HCT116 (cell line): ENCODE measurements around the gene CIRBP. TPM values are rescaled to one million over a fixed set of nuclear protein-coding genes. Genes with fewer than 3 reads are reported as not detected.

Source experiments
- FOSL1 ChIP-seq: IDR thresholded peaks from 2 replicates; pipeline ENCODE4 v1.6.1; 2012; ENCODE audit warnings: low read depth
- POLR2AphosphoS5 ChIP-seq: IDR thresholded peaks from 2 replicates; pipeline ENCODE4 v1.6.1; 2011; ENCODE audit warnings: mild to moderate bottlenecking, low read depth, low read length, moderate library complexity
- RAD21 ChIP-seq: IDR thresholded peaks from 2 replicates; pipeline ENCODE4 v1.6.1; 2012; ENCODE audit warnings: low read depth, mild to moderate bottlenecking
- SRF ChIP-seq: IDR thresholded peaks from 2 replicates; pipeline ENCODE4 v1.6.1; 2012; ENCODE audit warnings: low read depth
- TCF7L2 ChIP-seq: IDR thresholded peaks from 2 replicates; pipeline ENCODE4 v1.7.0; 2011; ENCODE audit warnings: borderline replicate concordance, inconsistent platforms; ENCODE audit not compliant: insufficient read depth, insufficient read length; ENCODE audit errors: extremely low read depth
- total RNA-seq: library from RNA; stranded (reverse); gene quantifications from one replicate; pipeline ENCODE4 v1.2.1, GENCODE V29; 2021; ENCODE audit not compliant: unreplicated experiment
- TF ChIP-seq, protein P1 (sequence below): IDR thresholded peaks from 2 replicates; pipeline ENCODE4 v1.6.1; 2012; ENCODE audit warnings: low read depth
- TF ChIP-seq, protein P2 (sequence below), 3 experiments: fragments of 200-600 bp in 1 of 3; sonication (generic) in 1 of 3; IDR thresholded peaks in 2 of 3; conservative IDR thresholded peaks in 1 of 3; 2 replicates each; pipeline ENCODE4 v1.5.1; 2012 to 2017; ENCODE audit warnings: low read depth in 2 of 3, low read length in 2 of 3, antibody characterized with exemption in 1 of 3, borderline replicate concordance in 1 of 3, control low read depth in 1 of 3, mild to moderate bottlenecking in 1 of 3, mixed read lengths in 1 of 3, mixed run types in 1 of 3, moderate library complexity in 1 of 3; ENCODE audit not compliant: insufficient read depth in 1 of 3

Gene CIRBP
- total RNA-seq, 1 experiment from 2014 or later = 276 TPM

DNA sequence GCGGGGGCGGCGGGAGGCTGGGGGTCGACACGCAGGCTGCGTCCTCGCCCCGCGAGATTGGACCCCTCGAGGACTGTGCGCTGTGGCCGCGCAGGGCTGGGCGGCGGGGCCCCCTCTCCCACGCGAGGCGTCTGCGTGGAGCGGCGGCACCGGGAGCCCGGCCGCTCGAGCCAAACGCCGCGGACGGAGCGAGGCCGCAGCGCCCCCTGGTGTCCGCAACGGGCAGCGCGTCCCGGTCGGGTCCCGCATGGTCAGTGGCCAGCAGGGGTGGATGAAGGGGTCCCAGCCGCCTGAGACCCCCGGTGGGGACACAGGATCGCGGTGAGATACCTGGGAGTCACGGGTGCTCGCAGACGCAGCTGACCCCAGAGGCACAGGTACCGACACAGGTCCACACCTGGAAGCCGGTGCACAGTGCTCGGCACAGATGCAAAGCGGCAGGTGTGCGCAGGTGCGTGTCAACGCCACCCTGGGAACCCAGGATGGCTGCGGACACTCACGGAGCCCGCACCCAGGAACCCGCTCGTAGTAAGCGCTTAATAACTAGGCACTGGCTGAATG is 2.1 kb upstream of the CIRBP start (continued):
- TF ChIP-seq POLR2AphosphoS5 (0 out of 2 replicates have a peak, but pooled peaks have one; percentile 14), RAD21 (no peak), TCF7L2 (peak; percentile 24), SRF (no peak), FOSL1 (no peak)
- TF ChIP-seq, protein P1, sequence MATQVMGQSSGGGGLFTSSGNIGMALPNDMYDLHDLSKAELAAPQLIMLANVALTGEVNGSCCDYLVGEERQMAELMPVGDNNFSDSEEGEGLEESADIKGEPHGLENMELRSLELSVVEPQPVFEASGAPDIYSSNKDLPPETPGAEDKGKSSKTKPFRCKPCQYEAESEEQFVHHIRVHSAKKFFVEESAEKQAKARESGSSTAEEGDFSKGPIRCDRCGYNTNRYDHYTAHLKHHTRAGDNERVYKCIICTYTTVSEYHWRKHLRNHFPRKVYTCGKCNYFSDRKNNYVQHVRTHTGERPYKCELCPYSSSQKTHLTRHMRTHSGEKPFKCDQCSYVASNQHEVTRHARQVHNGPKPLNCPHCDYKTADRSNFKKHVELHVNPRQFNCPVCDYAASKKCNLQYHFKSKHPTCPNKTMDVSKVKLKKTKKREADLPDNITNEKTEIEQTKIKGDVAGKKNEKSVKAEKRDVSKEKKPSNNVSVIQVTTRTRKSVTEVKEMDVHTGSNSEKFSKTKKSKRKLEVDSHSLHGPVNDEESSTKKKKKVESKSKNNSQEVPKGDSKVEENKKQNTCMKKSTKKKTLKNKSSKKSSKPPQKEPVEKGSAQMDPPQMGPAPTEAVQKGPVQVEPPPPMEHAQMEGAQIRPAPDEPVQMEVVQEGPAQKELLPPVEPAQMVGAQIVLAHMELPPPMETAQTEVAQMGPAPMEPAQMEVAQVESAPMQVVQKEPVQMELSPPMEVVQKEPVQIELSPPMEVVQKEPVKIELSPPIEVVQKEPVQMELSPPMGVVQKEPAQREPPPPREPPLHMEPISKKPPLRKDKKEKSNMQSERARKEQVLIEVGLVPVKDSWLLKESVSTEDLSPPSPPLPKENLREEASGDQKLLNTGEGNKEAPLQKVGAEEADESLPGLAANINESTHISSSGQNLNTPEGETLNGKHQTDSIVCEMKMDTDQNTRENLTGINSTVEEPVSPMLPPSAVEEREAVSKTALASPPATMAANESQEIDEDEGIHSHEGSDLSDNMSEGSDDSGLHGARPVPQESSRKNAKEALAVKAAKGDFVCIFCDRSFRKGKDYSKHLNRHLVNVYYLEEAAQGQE = no peak
- TF ChIP-seq, protein P2, sequence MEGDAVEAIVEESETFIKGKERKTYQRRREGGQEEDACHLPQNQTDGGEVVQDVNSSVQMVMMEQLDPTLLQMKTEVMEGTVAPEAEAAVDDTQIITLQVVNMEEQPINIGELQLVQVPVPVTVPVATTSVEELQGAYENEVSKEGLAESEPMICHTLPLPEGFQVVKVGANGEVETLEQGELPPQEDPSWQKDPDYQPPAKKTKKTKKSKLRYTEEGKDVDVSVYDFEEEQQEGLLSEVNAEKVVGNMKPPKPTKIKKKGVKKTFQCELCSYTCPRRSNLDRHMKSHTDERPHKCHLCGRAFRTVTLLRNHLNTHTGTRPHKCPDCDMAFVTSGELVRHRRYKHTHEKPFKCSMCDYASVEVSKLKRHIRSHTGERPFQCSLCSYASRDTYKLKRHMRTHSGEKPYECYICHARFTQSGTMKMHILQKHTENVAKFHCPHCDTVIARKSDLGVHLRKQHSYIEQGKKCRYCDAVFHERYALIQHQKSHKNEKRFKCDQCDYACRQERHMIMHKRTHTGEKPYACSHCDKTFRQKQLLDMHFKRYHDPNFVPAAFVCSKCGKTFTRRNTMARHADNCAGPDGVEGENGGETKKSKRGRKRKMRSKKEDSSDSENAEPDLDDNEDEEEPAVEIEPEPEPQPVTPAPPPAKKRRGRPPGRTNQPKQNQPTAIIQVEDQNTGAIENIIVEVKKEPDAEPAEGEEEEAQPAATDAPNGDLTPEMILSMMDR (IDR thresholded peaks at IDR 0.05 in 2 of 3, conservative IDR thresholded peaks at IDR 0.05 in 1 of 3; ENCODE audit: borderline replicate concordance in 1 of 3, insufficient read depth in 1 of 3, low read depth in 2 of 3, low read length in 2 of 3) = peak in 2 of 3 experiments; percentile 87 to 89; a peak in 4 of 6 replicates
